Measurements from ENCODE around the gene TMEM54.

TMEM54 gene

DNA sequence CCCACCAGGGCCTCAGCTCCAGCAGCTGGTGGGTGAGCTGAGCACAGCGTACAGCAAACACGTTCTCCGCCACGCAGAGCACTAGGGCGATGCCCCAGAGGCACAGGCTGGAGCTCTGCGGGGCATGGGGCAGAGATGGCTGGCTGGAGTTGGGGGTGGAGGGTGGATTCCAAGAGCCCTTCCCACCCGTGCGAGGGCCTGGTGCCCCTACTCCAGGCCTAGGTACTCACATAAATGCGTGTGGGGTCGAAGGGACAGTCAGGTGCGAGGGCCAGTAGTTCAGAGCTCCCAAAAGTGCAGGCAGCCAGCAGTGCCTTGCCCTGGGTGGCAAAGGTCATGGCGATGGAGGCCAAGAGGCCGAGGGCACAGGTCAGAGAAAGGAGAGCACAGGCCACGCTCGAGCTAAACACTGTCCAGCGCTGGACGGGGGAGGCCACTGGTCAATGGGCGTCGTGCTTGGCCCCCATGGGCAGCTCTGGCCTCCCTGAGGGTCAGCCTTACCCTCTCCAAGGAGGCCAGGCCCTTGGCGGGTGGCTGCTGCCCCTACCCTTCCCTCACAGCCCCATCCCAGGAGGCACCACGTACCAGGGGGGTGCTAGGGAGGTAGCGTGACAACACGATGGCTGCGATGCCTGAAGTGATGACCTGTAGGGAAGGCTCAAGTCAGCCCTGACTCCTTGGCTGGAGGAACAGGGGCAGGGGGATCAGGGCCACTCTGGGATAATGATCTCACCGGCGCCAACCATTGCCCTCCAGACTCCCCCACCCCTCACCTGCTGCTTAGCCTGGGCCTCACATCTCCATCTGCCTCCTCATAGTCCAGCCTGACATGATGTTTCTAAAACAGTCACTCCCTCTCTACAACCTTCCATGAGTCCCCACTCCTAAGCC lies 5.6 kb downstream of the TMEM54 start:
- no peak for DNase-seq (ENCODE audit: low spot score)

DNA sequence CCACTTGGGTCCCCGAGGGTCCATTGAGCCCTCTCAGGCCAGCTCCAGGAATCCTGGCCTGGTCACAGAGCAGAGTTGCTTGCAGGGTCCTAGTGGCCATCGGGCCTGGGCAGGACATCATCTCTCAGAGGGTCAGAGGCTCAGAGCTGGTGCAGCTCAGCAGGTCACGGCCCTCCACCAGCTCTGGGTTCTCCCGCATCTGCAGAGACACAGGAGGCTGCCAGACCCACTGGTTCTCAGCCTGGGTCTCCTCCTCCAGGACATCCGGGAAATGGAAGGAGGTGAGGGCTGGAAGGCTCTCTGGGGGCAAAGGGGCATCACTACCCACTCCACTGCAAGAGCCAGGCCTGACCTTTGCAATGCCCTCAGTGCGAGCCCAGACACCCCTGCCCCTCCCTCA lies 6.5 kb downstream of the TMEM54 start:
- no peak for DNase-seq (ENCODE audit: low spot score)

DNA sequence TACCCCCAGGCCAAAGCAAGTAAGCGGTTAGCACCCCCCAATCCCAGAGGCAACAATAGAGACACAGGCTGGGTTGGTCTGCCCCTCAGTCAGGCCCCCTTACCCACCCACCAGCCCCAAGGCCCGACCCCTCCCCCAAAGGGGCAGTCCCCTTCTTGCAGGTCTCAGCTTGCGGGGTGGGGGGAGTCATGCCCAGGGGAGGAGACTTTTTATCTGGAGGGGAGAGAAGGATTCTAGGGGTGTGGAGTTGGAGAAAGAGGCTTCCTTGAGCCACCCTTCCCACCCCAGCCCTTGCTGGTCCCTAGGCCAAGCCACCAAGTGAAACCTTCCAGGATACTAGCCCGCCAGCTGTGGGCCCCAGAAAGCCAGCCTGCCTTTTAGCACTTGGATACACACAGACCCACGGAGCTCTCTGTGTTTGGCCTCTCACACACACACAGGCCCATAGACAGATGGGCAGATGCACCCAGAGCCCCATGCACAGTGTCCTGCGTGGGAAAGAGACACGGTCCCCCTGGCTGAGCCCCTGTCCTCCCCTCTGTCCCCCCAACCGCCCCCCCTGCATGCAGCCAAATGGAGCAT lies 7.1 kb downstream of the TMEM54 start:
- DNase-seq (ENCODE audit: low spot score) = no peak

GRCh38 chr1:32893198-32894018 lies 7.8 kb downstream of the TMEM54 start:
- DNase-seq (ENCODE audit: low spot score) = peak; percentile 66

- peak; percentile 79 for DNase-seq (ENCODE audit: low spot score)
These were observed 8.6 kb downstream of the TMEM54 start for GRCh38 chr1:32892368-32893197.

DNA sequence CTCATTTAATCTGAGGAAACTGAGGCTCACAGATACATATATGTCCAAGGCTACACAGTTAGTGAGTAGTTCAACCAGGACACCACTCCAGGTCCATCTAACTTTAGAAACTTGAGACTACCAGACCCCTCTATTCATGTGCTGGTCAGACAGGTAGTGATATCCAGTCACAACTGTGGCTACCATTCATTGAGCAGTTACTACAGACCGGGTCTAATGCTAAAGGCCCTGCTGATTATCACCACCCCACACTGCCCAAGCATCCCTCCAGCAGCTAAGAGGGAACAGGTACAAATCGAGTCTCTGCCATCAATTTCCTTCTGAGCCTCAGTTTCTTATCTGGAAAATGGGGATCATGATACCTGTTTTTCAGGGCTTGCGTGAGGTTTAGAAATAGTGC lies 9.6 kb downstream of the TMEM54 start:
- DNase-seq (ENCODE audit: low spot score) = no peak

- no peak for DNase-seq (ENCODE audit: low spot score)
These were observed 10.0 kb downstream of the TMEM54 start for GRCh38 chr1:32891241-32891570.

GRCh38 chr1:32890516-32891240 lies 10.5 kb downstream of the TMEM54 start:
- DNase-seq (ENCODE audit: low spot score) = no peak

DNA sequence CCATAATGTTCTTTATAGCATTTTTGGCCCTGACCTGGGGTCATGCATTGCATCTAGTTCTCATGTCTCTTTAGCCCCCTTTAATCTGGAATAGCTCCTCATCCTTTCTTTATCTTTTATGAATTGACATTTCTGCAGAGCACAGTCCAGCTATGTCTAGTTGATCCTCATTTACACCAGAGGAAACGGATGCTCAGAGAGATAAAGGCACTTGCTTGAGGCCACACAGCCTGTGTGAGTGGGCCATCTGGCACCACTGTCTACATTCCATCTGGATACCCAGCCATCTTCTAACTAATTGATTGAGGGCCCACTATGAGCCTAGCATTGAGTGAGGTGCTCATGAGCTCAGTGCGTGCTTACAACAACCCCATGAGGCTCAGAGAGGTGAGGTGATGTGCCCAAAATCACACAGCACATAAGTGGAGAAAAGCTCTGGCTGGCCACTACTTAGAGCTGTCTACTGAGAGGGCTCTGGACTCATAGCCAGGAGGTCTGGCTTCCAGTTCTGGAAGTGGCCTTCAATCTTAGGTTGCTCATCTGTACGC lies 11.4 kb downstream of the TMEM54 start:
- DNase-seq (ENCODE audit: low spot score) = no peak

DNA sequence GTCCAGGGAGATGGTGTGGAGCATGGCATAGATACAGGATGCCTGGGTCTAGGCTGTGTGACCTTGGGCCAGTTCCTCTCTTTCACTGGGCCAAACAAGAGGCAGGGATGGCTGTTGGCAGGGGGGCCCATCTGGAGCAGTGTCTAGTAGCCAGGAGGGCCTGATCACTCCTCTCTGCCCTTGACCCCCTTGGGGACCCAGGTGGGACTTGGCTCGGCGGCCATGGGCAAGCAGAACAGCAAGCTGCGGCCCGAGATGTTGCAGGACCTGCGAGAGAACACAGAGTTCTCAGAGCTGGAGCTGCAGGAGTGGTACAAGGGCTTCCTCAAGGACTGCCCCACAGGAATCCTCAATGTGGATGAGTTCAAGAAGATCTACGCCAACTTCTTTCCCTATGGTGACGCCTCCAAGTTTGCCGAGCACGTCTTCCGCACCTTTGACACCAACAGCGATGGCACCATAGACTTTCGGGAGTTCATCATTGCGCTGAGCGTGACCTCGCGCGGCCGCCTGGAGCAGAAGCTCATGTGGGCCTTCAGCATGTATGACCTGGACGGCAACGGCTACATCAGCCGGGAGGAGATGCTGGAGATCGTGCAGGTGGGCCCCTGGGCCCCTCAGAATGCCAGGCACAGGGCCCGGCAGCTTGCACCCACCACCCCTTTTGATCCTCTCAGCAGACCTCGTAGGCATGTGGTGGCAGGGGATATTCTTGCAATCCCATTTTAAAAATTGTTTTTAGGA lies 12.3 kb downstream of the TMEM54 start:
- DNase-seq (ENCODE audit: low spot score) = no peak

DNA sequence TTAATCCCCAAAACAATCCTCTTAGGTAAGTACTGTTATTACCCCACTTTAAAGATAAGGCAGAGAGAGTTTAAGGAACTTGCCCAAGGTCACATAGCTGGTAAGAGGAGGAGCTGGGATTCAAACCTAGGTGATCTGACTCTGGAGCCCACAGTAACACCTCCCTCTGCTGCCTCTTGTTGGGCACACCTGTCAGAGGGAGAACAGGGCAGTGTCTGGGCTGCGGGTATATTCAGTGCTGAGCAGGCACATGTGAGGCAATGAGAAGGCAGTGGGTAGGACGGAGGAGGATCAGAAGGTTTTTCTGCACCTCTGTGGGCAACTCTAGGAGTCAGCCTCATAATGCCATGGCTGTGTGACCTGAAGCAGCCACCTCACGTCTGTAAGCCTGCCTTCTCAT lies 13.1 kb downstream of the TMEM54 start:
- no peak for DNase-seq (ENCODE audit: low spot score)

DNA sequence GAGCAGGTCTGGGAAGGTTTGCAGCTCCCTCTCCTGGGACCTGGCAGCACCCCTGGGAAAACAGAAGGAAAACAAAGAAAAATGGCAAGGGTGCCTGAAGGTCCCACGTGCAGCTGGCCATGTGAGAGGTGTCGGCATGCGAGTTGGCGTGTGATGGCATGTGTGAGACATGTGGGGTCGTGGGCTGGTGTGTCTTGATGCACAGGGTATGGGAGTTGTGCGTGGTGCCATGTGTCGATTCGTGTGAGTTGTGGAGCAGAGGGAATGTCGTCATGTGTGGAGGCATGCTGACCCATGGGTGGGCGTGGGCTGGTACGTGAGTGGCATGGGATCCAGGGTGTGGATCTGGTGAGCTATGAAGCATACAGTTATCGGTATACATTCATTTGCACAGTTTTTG lies 13.6 kb downstream of the TMEM54 start:
- no peak for DNase-seq (ENCODE audit: low spot score)

- no peak for DNase-seq (ENCODE audit: low spot score)
These were observed 14.3 kb downstream of the TMEM54 start for GRCh38 chr1:32886828-32887414.

DNA sequence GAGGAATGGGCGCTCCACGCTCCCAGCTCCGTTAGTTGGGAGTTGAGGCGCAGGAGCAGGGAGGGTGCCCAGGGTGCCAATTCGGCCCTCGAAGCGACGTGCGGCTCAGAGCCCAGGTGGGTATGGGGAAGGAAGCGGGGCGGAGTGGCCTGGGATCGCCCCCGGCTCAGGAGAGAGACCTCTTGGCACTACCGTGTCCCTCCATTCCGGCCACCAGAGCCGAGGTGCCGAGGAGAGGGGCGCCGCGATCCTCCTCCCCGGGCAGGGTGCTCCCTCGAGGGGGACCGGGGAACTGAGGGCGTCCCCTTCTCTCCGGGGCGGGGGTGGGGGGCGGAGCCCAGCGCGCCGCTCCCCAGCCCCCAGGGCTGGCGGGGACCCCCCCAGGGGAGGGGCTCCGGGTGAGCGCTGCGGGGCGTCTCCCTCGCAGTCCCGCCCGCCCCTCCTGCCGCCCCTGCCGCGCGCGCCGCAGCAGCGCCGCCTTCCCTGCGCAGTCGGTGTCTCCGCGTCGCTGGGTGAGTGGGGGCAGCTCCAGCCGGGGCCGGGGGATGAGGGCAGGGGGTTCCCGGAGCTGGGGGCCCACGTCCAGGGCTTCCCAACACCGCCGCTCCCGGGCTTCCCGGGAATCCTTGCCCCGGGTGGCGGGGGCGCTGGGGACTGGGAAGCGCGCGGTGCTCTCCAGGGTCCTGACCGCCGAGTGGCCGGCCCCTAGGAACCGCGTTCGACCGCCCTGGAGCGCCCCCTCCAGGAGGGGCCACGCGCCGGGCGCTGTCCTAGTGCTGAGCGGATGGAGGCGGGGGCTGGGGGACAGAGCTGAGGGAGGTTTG lies 15.0 kb downstream of the TMEM54 start, which contains the start of gene HPCA:
Gene HPCA (plus strand): TSS at position 488 of the 824 bp plus-strand sequence. CDS start 2,408 bp downstream, outside the sequence.
- peak; percentile 90 for DNase-seq (ENCODE audit: low spot score)

GRCh38 chr1:32885676-32886003 lies 15.5 kb downstream of the TMEM54 start:
- DNase-seq (ENCODE audit: low spot score) = no peak

DNA sequence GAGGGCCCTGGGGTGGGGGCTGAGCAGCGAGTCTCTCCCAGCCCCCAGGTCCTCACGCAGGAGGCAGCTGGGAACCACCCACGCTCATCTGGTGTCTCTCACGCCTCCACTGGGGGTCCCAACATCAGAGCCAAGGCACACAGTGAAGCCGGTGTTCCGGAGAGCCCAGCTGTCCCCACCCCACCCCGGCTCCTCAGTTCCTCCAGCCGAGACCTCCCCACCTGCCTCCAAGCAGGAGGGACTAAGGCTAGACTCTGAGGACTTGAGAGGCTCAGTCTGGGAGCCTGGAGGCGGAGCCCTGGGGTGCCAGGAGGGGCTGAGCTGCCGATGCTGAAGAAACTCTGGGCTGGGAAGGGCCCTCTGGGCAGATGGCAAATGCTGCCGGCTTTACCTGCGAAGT lies 16.5 kb downstream of the TMEM54 start:
- no peak for DNase-seq (ENCODE audit: low spot score)

- no peak for DNase-seq (ENCODE audit: low spot score)
These were observed 17.2 kb downstream of the TMEM54 start for GRCh38 chr1:32884032-32884372.

DNA sequence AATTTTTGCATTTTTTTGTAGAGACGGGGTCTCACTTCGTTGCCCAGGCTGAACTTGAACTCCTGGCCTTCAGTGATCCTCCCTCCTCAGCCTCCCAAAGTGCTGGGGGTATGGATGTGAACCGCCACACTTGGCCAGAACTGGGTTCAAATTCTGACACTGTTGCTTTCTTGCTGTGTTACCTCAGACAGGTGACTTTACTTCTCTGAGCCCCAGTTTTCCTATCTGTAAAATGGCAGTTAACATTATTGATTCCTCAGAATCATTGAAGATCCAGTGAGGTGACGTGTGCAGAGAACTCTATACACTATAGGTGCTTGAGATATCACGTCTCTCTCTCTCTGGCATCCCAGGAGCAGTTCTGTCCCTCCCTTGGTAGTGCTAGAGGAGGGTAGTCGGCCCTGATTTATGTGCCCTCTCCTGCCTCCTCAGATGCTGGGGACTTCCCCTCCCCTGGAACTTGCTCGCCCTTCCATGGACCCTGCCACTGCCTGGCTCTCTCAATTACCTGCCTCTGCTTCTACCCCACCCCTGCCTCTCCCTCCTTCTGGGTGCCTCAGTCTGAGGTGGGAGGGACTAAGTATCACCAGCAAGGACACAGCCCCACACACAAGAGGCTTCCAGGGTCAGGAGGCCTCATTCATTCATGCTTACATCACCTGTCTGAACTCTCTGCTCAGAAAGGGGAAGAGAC lies 17.7 kb downstream of the TMEM54 start:
- no peak for DNase-seq (ENCODE audit: low spot score)
